ENCODE measurements around the gene CEMIP.

GRCh38 chr15:80834906-80835305 is 55.7 kb downstream of the CEMIP start:
- TF ChIP-seq CTCF (IDR thresholded peaks at IDR 0.05 in 4 of 5, conservative IDR thresholded peaks at IDR 0.05 in 1 of 5) (no peak), POLR2A (IDR thresholded peaks at IDR 0.05) (no peak)
